ENCODE measurements around the gene CSF2RB. TPM values are rescaled to one million over a fixed set of nuclear protein-coding genes. Genes with fewer than 3 reads are reported as not detected.

CSF2RB gene
- total RNA-seq, 1 donor from 2014 or later = 2.8 TPM

Other genes with a start within 250 kb of the CSF2RB start
- gene CACNG2, start 209.9 kb upstream of the CSF2RB start, total RNA-seq = not detected in 2 replicates
- gene IFT27, start 137.5 kb upstream of the CSF2RB start, total RNA-seq = 10.8 and 16.2 TPM in 2 replicates
- not detected in 2 replicates for gene PVALB, start 96.6 kb upstream of the CSF2RB start, total RNA-seq
- 0.13 TPM in 1 of 2 replicates, not detected in the other for gene NCF4, start 52.6 kb upstream of the CSF2RB start, total RNA-seq
- 50.2 and 62.0 TPM in 2 replicates for gene TST, start 105.8 kb downstream of the CSF2RB start, total RNA-seq
- 102 and 143 TPM in 2 replicates for gene MPST, start 106.1 kb downstream of the CSF2RB start, total RNA-seq
- 50.6 and 74.3 TPM in 2 replicates for gene KCTD17, start 138.1 kb downstream of the CSF2RB start, total RNA-seq
- gene TMPRSS6, start 196.1 kb downstream of the CSF2RB start, total RNA-seq = not detected in 2 replicates
- gene IL2RB, start 236.3 kb downstream of the CSF2RB start, total RNA-seq = not detected in 2 replicates